NCI-H146 treated with DMSO at 0.1 percent for 48 hours (cell line): Measurements from ENCODE around the gene DKK3.

Experiments used
- DNase-seq: peaks from one replicate; lab custom pipeline; 2025; ENCODE audit not compliant: unreplicated experiment; lab: John Stamatoyannopoulos, UW

DKK3 gene

GRCh38 chr11:11983427-11983826, 25.0 kb downstream of the DKK3 start:
- no peak for DNase-seq

GRCh38 chr11:11982975-11983374, 25.5 kb downstream of the DKK3 start:
- no peak for DNase-seq

- DNase-seq: no peak
Measured at GRCh38 chr11:11982461-11982860, 26.0 kb downstream of the DKK3 start.

GRCh38 chr11:11981840-11982239, 26.6 kb downstream of the DKK3 start:
- no peak for DNase-seq

- no peak for DNase-seq
Measured at GRCh38 chr11:11981364-11981763, 27.1 kb downstream of the DKK3 start.

- no peak for DNase-seq
Measured at GRCh38 chr11:11980841-11981308, 27.6 kb downstream of the DKK3 start.

- DNase-seq: no peak
Measured at GRCh38 chr11:11980200-11980599, 28.2 kb downstream of the DKK3 start.

- DNase-seq: no peak
Measured at GRCh38 chr11:11979488-11980117, 28.8 kb downstream of the DKK3 start.

- DNase-seq: no peak
Measured at GRCh38 chr11:11978792-11979487, 29.5 kb downstream of the DKK3 start.

- no peak for DNase-seq
Measured at GRCh38 chr11:11978098-11978637, 30.3 kb downstream of the DKK3 start.

GRCh38 chr11:11977206-11977938, 31.1 kb downstream of the DKK3 start:
- DNase-seq: no peak

GRCh38 chr11:11976481-11977127, 31.8 kb downstream of the DKK3 start:
- no peak for DNase-seq

GRCh38 chr11:11975201-11976092, 33.0 kb downstream of the DKK3 start:
- DNase-seq: no peak

GRCh38 chr11:11973866-11974265, 34.6 kb downstream of the DKK3 start:
- DNase-seq: no peak

GRCh38 chr11:11973361-11973800, 35.0 kb downstream of the DKK3 start:
- DNase-seq: no peak

GRCh38 chr11:11972730-11973341, 35.6 kb downstream of the DKK3 start:
- DNase-seq: no peak

- DNase-seq: no peak
Measured at GRCh38 chr11:11971906-11972547, 36.4 kb downstream of the DKK3 start.

- no peak for DNase-seq
Measured at GRCh38 chr11:11970556-11970955, 37.9 kb downstream of the DKK3 start.
